Astrocyte of the cerebellum (primary cell): ENCODE measurements around the gene PRKN.

Source experiments
- DNase-seq: peaks from one replicate; pipeline ENCODE4 v3.0.0-alpha.2; 2011; ENCODE audit warnings: low read depth
- H3K4me3 ChIP-seq: 2 replicates; pipeline ENCODE4 v1.5.1; 2011; ENCODE audit warnings: mild to moderate bottlenecking, low read depth, low read length, moderate library complexity
- CTCF ChIP-seq: IDR thresholded peaks from 2 replicates; pipeline ENCODE4 v1.5.1; 2012; ENCODE audit warnings: low read length, low read depth, moderate library complexity, mild to moderate bottlenecking; ENCODE audit errors: missing control alignments
- in situ Hi-C: cut with HindIII; loops from 2 replicates; pipeline ENCODE4 v1.10.0; 2017; ENCODE audit warnings: low sequenced_read_pairs

Gene PRKN

GRCh38 chr6:161545741-161546140 lies 1181.8 kb downstream of the PRKN start:
- TF ChIP-seq CTCF = no peak
- DNase-seq = no peak
- in situ Hi-C loops = no loop called here
- no peak overlapping the region for H3K4me3 ChIP-seq

- in situ Hi-C loops = no loop called here
- peak; percentile 56 for DNase-seq
- H3K4me3 ChIP-seq = no peak overlapping the region
- TF ChIP-seq CTCF = no peak
These were observed 1182.6 kb downstream of the PRKN start for GRCh38 chr6:161544801-161545480.

- H3K4me3 ChIP-seq = no peak overlapping the region
- no peak for DNase-seq
- no peak for TF ChIP-seq CTCF
- in situ Hi-C loops = no loop called here
These were observed 1183.8 kb downstream of the PRKN start for GRCh38 chr6:161543684-161544309.

GRCh38 chr6:161542346-161542980 lies 1185.1 kb downstream of the PRKN start:
- in situ Hi-C loops = no loop called here

GRCh38 chr6:161540532-161540931 lies 1187.0 kb downstream of the PRKN start:
- no peak for DNase-seq
- H3K4me3 ChIP-seq = no peak overlapping the region
- in situ Hi-C loops = no loop called here
- no peak for TF ChIP-seq CTCF

More at GRCh38 chr6:161542346-161542980, 1185.1 kb downstream of the PRKN start:
- no peak for DNase-seq
- TF ChIP-seq CTCF = no peak
- no peak overlapping the region for H3K4me3 ChIP-seq

GRCh38 chr6:161536224-161536630 lies 1191.3 kb downstream of the PRKN start:
- H3K4me3 ChIP-seq = no peak overlapping the region
- in situ Hi-C loops = no loop called here
- TF ChIP-seq CTCF = no peak
- no peak for DNase-seq
